Measurements from ENCODE around the gene JDP2. TPM values are rescaled to one million over a fixed set of nuclear protein-coding genes. Genes with fewer than 3 reads are reported as not detected.

JDP2 gene
- polyA plus RNA-seq, 6 donors from 2014 or later: 1.5 to 4.7 (median 3.3) TPM; not detected in 1

Other genes with a start within 250 kb of the JDP2 start
- 1,000 to 10,000 TPM in 5 of 6 donors, 100 to 1,000 TPM in 1; 863 to 3,933 (median 2,927) TPM for gene FOS, start 149.2 kb upstream of the JDP2 start, polyA plus RNA-seq (ENCODE audit: low read depth in 6 of 6)
- gene BATF, start 94.4 kb downstream of the JDP2 start, polyA plus RNA-seq (ENCODE audit: low read depth in 6 of 6): 10 to 100 TPM in 2 of 6 donors, 1 to 10 TPM in 4; 2.6 to 12.9 (median 6.5) TPM
- gene FLVCR2, start 150.6 kb downstream of the JDP2 start, polyA plus RNA-seq (ENCODE audit: low read depth in 6 of 6): under 1 TPM in 4 of 6 donors, not detected in 2; 0.22 to 0.69 (median 0.49) TPM
- 10 to 100 TPM; 16.9 to 29.9 (median 23.6) TPM for gene ERG28, start 232.9 kb downstream of the JDP2 start, polyA plus RNA-seq (ENCODE audit: low read depth in 6 of 6)
- gene TTLL5, start 233.2 kb downstream of the JDP2 start, polyA plus RNA-seq (ENCODE audit: low read depth in 6 of 6): 10 to 100 TPM in 2 of 6 donors, 1 to 10 TPM in 4; 3.8 to 15.9 (median 9.1) TPM

All from naive B cell (primary cell).